ENCODE data around the gene C12orf76.

DNA sequence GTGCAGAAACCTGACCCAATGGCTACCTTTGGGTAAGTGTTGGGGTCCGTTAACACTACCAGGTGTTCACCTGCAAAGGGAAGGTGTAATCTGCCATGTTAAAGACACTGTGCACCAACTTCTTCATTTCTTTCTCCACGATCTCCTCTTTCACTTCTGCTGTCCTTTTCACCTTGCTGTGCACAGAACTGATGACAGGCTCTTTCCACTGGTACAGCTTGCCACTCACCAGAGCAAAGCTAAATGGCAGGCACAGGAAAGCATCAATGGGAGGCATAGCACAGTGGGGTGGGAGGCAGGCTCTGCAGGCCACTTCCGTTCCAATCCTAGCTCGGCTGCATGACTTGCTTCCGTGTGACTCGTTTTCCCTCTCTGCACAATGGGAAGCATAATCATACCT is 2.6 kb upstream of the C12orf76 start:
- TF ChIP-seq EZH2phosphoT487 (IDR thresholded peaks at IDR 0.05; ENCODE audit: low read depth, severe bottlenecking, unreplicated experiment), result no peak
- TF ChIP-seq, protein P1, sequence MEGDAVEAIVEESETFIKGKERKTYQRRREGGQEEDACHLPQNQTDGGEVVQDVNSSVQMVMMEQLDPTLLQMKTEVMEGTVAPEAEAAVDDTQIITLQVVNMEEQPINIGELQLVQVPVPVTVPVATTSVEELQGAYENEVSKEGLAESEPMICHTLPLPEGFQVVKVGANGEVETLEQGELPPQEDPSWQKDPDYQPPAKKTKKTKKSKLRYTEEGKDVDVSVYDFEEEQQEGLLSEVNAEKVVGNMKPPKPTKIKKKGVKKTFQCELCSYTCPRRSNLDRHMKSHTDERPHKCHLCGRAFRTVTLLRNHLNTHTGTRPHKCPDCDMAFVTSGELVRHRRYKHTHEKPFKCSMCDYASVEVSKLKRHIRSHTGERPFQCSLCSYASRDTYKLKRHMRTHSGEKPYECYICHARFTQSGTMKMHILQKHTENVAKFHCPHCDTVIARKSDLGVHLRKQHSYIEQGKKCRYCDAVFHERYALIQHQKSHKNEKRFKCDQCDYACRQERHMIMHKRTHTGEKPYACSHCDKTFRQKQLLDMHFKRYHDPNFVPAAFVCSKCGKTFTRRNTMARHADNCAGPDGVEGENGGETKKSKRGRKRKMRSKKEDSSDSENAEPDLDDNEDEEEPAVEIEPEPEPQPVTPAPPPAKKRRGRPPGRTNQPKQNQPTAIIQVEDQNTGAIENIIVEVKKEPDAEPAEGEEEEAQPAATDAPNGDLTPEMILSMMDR (IDR thresholded peaks at IDR 0.05; ENCODE audit: poor library complexity), result no peak

All from hepatocyte (in vitro differentiated cells).